Measurements from ENCODE around the gene KRT6B. TPM values are rescaled to one million over a fixed set of nuclear protein-coding genes. Genes with fewer than 3 reads are reported as not detected.

KRT6B gene
- total RNA-seq, 1 experiment from 2014 or later: 7.7 TPM

DNA sequence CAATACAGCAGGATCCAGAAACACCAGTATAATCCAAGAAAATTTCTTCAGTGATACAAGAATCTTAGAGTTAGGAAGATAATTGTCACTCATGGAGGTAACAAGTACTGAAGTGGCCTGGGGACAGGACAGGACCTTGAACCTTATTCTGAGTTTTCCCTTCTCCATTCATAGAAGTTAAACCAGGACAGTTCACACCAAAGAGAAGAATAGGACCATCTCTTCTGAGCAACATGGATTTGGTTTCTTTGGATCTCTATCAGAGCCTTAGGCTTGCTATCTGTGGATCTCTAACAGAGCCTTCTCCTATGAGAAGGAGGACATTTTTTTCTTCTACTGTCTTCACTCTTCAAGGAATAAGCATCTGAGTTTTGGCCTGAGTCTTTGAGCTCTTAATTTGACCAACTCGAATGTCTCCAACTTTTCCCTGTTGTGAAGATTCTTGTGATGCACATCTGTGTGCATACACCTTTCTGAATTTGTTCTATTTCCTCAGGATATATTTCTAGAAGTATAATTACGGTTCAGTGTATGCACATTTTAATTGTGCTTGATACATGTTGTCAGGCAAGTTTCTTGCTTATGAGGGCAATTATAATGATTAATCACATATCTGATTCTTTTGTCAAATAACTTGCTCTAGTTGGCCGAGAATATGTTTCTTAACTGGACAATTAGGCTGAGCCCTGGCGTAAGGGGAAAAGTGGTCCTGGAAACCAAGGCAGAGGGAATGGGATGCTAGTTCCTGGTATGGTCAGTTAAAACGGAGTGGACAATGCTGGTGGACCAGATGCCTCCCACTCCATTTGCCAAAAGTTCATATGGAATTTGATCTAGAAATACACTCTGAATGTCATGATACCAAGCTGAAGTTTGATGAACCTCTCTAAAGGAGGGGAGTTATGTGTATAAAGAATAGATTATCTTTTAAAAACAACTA, 34.5 kb upstream of the KRT6B start:
- no peak overlapping the region for H3K4me2 ChIP-seq (ENCODE audit: low read length)
- CTCF ChIA-PET: no interaction called here
- no peaks in the 10 kb centered on the region for H3F3A ChIP-seq (ENCODE audit: low read length, unreplicated experiment)
- H3K9me3 ChIP-seq (ENCODE audit: low read length): 0 out of 2 replicates have a peak, but pooled peaks cover 2% of the 10 kb centered on the region
- H2AFZ ChIP-seq (ENCODE audit: low read length): no peak overlapping the region
- H4K20me1 ChIP-seq (ENCODE audit: low read length): no peaks in the 10 kb centered on the region
- H3K4me3 ChIP-seq (ENCODE audit: low read length): no peak overlapping the region
- H3K9me2 ChIP-seq (replicated peaks; ENCODE audit: low read length): no peaks in the 10 kb centered on the region
- intact Hi-C loops (cut with micrococcal nuclease): no loop called here
- H3K36me3 ChIP-seq (ENCODE audit: low read depth, low read length): no peaks in the 10 kb centered on the region
- H3K27ac ChIP-seq (ENCODE audit: low read length): no peak overlapping the region
- no peak for TF ChIP-seq EZH2 (IDR thresholded peaks at IDR 0.05; ENCODE audit: low read length, unreplicated experiment)
- no peak for TF ChIP-seq EZH2phosphoT487 (IDR thresholded peaks at IDR 0.05; ENCODE audit: borderline replicate concordance, low read length)
- TF ChIP-seq, protein P1, sequence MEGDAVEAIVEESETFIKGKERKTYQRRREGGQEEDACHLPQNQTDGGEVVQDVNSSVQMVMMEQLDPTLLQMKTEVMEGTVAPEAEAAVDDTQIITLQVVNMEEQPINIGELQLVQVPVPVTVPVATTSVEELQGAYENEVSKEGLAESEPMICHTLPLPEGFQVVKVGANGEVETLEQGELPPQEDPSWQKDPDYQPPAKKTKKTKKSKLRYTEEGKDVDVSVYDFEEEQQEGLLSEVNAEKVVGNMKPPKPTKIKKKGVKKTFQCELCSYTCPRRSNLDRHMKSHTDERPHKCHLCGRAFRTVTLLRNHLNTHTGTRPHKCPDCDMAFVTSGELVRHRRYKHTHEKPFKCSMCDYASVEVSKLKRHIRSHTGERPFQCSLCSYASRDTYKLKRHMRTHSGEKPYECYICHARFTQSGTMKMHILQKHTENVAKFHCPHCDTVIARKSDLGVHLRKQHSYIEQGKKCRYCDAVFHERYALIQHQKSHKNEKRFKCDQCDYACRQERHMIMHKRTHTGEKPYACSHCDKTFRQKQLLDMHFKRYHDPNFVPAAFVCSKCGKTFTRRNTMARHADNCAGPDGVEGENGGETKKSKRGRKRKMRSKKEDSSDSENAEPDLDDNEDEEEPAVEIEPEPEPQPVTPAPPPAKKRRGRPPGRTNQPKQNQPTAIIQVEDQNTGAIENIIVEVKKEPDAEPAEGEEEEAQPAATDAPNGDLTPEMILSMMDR (conservative IDR thresholded peaks at IDR 0.05; ENCODE audit: low read depth, low read length): no peak
- no peaks in the 10 kb centered on the region for H3K4me1 ChIP-seq (ENCODE audit: insufficient read depth, low read length)
- no peak overlapping the region for H3K9ac ChIP-seq (ENCODE audit: low read length)
- POLR2A ChIA-PET (ENCODE audit: unreplicated experiment): no interaction called here
- ATAC-seq: no peak
- H3K27me3 ChIP-seq (ENCODE audit: low read length): no peaks in the 10 kb centered on the region
- H3K79me2 ChIP-seq (ENCODE audit: low read length): no peaks in the 10 kb centered on the region
- no TSS peak for BruUV-seq (replicated peaks)
- no peak for DNase-seq

DNA sequence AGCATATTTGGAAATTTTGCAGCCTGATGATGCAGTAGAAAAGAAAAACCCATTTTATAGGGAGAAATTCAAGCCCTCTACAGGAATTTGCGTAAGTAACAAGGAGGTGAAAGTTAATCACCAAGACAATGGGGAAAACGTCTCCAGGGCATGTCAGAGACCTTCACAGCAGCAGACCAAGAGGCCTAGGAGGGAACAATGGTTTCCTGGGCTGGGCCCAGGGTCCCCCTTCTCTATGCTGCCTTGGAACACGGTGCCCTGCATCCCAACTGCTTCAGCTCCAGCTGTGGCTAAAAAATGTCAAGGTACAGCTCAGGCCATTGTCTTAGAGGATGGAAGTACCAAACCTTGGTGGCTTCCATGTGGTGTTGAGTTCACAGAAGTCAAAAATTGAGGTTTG, 28.1 kb upstream of the KRT6B start:
- H3K9ac ChIP-seq (ENCODE audit: low read length): no peak overlapping the region
- no peaks in the 10 kb centered on the region for H3K27me3 ChIP-seq (ENCODE audit: low read length)
- no peaks in the 10 kb centered on the region for H3K9me2 ChIP-seq (replicated peaks; ENCODE audit: low read length)
- H3K9me3 ChIP-seq (ENCODE audit: low read length): 0 out of 2 replicates have a peak, but pooled peaks cover 2% of the 10 kb centered on the region
- BruUV-seq (replicated peaks): no TSS peak
- intact Hi-C loops (cut with micrococcal nuclease): no loop called here
- ChIA-PET CTCF (no interaction called here), POLR2A (ENCODE audit: unreplicated experiment) (no interaction called here)
- H3K27ac ChIP-seq (ENCODE audit: low read length): no peak overlapping the region
- no peaks in the 10 kb centered on the region for H3K36me3 ChIP-seq (ENCODE audit: low read depth, low read length)
- ATAC-seq (no peak), DNase-seq (no peak)
- H2AFZ ChIP-seq (ENCODE audit: low read length): no peak overlapping the region
- H3K79me2 ChIP-seq (ENCODE audit: low read length): no peaks in the 10 kb centered on the region
- no peak overlapping the region for H3K4me2 ChIP-seq (ENCODE audit: low read length)
- no peak for TF ChIP-seq EZH2 (IDR thresholded peaks at IDR 0.05; ENCODE audit: low read length, unreplicated experiment)
- no peak for TF ChIP-seq EZH2phosphoT487 (IDR thresholded peaks at IDR 0.05; ENCODE audit: borderline replicate concordance, low read length)
- TF ChIP-seq, protein P1 (conservative IDR thresholded peaks at IDR 0.05; ENCODE audit: low read depth, low read length): no peak
- no peaks in the 10 kb centered on the region for H4K20me1 ChIP-seq (ENCODE audit: low read length)
- H3K4me1 ChIP-seq (ENCODE audit: insufficient read depth, low read length): no peaks in the 10 kb centered on the region
- no peaks in the 10 kb centered on the region for H3F3A ChIP-seq (ENCODE audit: low read length, unreplicated experiment)
- no peak overlapping the region for H3K4me3 ChIP-seq (ENCODE audit: low read length)

DNA sequence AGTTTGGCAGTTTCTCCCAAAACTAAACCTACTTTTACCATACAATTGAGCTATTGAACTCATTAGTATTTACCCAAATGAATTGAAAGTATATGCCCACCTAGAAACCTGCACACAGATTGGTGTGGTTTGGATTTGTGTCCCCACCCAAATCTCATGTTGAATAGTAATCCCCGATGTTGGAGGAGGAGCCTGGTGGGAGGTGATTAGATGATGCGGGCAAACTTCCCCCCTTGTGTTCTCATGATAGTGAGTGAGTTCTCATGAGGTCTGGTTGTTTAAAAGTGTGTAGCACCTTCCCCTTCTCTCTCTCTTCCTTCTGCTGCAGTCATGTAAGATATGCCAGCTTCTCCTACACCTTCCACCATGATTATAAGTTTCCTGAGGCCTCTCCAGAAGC, 25.7 kb upstream of the KRT6B start:
- ATAC-seq (no peak), DNase-seq (no peak)
- Histone ChIP-seq H3K4me2 (ENCODE audit: low read length) (no peak overlapping the region), H3K79me2 (ENCODE audit: low read length) (no peaks in the 10 kb centered on the region), H3K4me1 (ENCODE audit: insufficient read depth, low read length) (no peaks in the 10 kb centered on the region), H3K27ac (ENCODE audit: low read length) (no peak overlapping the region), H4K20me1 (ENCODE audit: low read length) (no peaks in the 10 kb centered on the region), H3K9ac (ENCODE audit: low read length) (no peak overlapping the region), H3K4me3 (ENCODE audit: low read length) (no peak overlapping the region), H3F3A (ENCODE audit: low read length, unreplicated experiment) (no peaks in the 10 kb centered on the region), H3K27me3 (ENCODE audit: low read length) (no peaks in the 10 kb centered on the region), H3K9me2 (replicated peaks; ENCODE audit: low read length) (no peaks in the 10 kb centered on the region), H3K9me3 (ENCODE audit: low read length) (no peaks in the 10 kb centered on the region), H3K36me3 (ENCODE audit: low read depth, low read length) (no peaks in the 10 kb centered on the region), H2AFZ (ENCODE audit: low read length) (no peak overlapping the region)
- intact Hi-C loops (cut with micrococcal nuclease): no loop called here
- CTCF ChIA-PET: no interaction called here
- TF ChIP-seq EZH2 (IDR thresholded peaks at IDR 0.05; ENCODE audit: low read length, unreplicated experiment): no peak
- POLR2A ChIA-PET (ENCODE audit: unreplicated experiment): no interaction called here
- no TSS peak for BruUV-seq (replicated peaks)

All from PC-3 (cell line).